SK-N-SH (cell line): ENCODE data around the gene PDE4B. TPM values are rescaled to one million over a fixed set of nuclear protein-coding genes. Genes with fewer than 3 reads are reported as not detected.

ENCODE experiments used
- CTCF ChIA-PET: fragments of 300-600, 350-600 bp; formaldehyde crosslinking; extraction: SDS; loops from one replicate; lab custom pipeline; 2021; lab: Yijun Ruan, JAX
- POLR2A ChIA-PET: fragments of 350-600 bp; sonication (Branson Sonifier 250); formaldehyde crosslinking; extraction: SDS; loops from one replicate; lab custom pipeline; 2020; ENCODE audit warnings: antibody characterized with exemption, inconsistent platforms; lab: Yijun Ruan, JAX
- DNase-seq: peaks from one replicate; pipeline ENCODE4 v3.0.0; 2012
- H2AFZ ChIP-seq: fragments of 200-600 bp; sonication (generic); 2 replicates; pipeline ENCODE4 v1.8.1; 2016; ENCODE audit warnings: antibody characterized with exemption, mild to moderate bottlenecking, low read depth
- H3F3A ChIP-seq: fragments of 200-600 bp; sonication (generic); replicated peaks from 2 replicates; pipeline ENCODE3; 2016; ENCODE audit warnings: antibody characterized with exemption, mild to moderate bottlenecking; ENCODE audit not compliant: insufficient read depth
- H3K27ac ChIP-seq, 2 experiments: fragments of 200-500 bp in 1 of 2; fragments of 200-600 bp in 1 of 2; sonication (Bioruptor generic) in 1 of 2; sonication (generic), shearing (Covaris generic) in 1 of 2; 2 replicates each; pipeline versions ENCODE4 v1.5.1 to v1.6.1; 2014 to 2016; ENCODE audit warnings: low read depth in 2 of 2, inconsistent platforms in 1 of 2, low read length in 1 of 2, mild to moderate bottlenecking in 1 of 2, mixed read lengths in 1 of 2
- H3K27me3 ChIP-seq: fragments of 200-600 bp; sonication (generic), shearing (Covaris generic); 2 replicates; pipeline ENCODE4 v1.6.1; 2016; ENCODE audit warnings: mixed run types; ENCODE audit not compliant: insufficient read depth
- H3K36me3 ChIP-seq, 2 experiments: fragments of 200-500 bp in 1 of 2; fragments of 200-600 bp in 1 of 2; sonication (Bioruptor generic) in 1 of 2; sonication (generic) in 1 of 2; replicated peaks in 1 of 2; 2 replicates each; pipeline versions ENCODE3 to v1.5.1; 2014 to 2016; ENCODE audit warnings: low read length in 1 of 2, mild to moderate bottlenecking in 1 of 2; ENCODE audit not compliant: insufficient read depth in 2 of 2, control insufficient read depth in 1 of 2
- H3K4me1 ChIP-seq, 2 experiments: fragments of 200-500 bp in 1 of 2; fragments of 200-600 bp in 1 of 2; sonication (Bioruptor generic) in 1 of 2; sonication (generic), shearing (Covaris generic) in 1 of 2; 2 replicates each; pipeline versions ENCODE4 v1.5.1 to v1.6.1; 2014 to 2016; ENCODE audit warnings: low read depth in 1 of 2, low read length in 1 of 2, mixed run types in 1 of 2; ENCODE audit not compliant: insufficient read depth in 2 of 2, control insufficient read depth in 1 of 2
- H3K4me2 ChIP-seq: fragments of 200-600 bp; sonication (generic), shearing (Covaris generic); 2 replicates; pipeline ENCODE4 v1.6.1; 2017; ENCODE audit warnings: mixed run types
- H3K4me3 ChIP-seq, 2 experiments: fragments of 200-500 bp in 1 of 2; fragments of 200-600 bp in 1 of 2; sonication (Bioruptor generic) in 1 of 2; sonication (generic), shearing (Covaris generic) in 1 of 2; 2 replicates each; pipeline versions ENCODE4 v1.5.1 to v1.8.1; 2014 to 2016; ENCODE audit warnings: low read depth in 2 of 2, inconsistent platforms in 1 of 2, low read length in 1 of 2, mild to moderate bottlenecking in 1 of 2, mixed read lengths in 1 of 2, moderate library complexity in 1 of 2
- H3K79me2 ChIP-seq: fragments of 200-600 bp; sonication (generic); 2 replicates; pipeline ENCODE4 v1.8.1; 2017; ENCODE audit warnings: mild to moderate bottlenecking; ENCODE audit not compliant: insufficient read depth
- H3K9ac ChIP-seq: fragments of 200-600 bp; sonication (generic); 2 replicates; pipeline ENCODE4 v1.6.1; 2017; ENCODE audit warnings: mixed run types
- H3K9me2 ChIP-seq: fragments of 200-600 bp; sonication (generic); 2 replicates; pipeline ENCODE4 v1.6.1; 2017; ENCODE audit warnings: mixed run types
- H3K9me3 ChIP-seq: fragments of 200-600 bp; sonication (generic); 2 replicates; pipeline ENCODE4 v1.6.1; 2017; ENCODE audit warnings: mixed run types, mild to moderate bottlenecking, moderate library complexity
- H4K20me1 ChIP-seq: fragments of 200-600 bp; sonication (generic); 2 replicates; pipeline ENCODE4 v1.6.1; 2017; ENCODE audit warnings: mild to moderate bottlenecking, mixed run types; ENCODE audit not compliant: insufficient read depth
- CTCF ChIP-seq: fragments of 200-600 bp; sonication (generic); IDR thresholded peaks from 2 replicates; pipeline ENCODE4 v1.6.1; 2017; ENCODE audit warnings: antibody characterized with exemption, mild to moderate bottlenecking, moderate library complexity
- ELF1 ChIP-seq: IDR thresholded peaks from 2 replicates; pipeline ENCODE4 v1.4.0; 2012
- EP300 ChIP-seq, 2 experiments: IDR thresholded peaks; 2 replicates each; pipeline versions ENCODE4 v1.4.0 to v1.6.1; 2012; ENCODE audit warnings: borderline replicate concordance in 1 of 2, low read depth in 1 of 2, low read length in 1 of 2
- EZH2phosphoT487 ChIP-seq: fragments of 200-600 bp; sonication (generic); IDR thresholded peaks from 2 replicates; pipeline ENCODE4 v1.6.1; 2017; ENCODE audit warnings: low read depth, mixed run types, mild to moderate bottlenecking, antibody characterized with exemption, moderate library complexity, borderline replicate concordance
- FOXJ3 ChIP-seq: sonication (generic); formaldehyde crosslinking; IDR thresholded peaks from 2 replicates; pipeline ENCODE4 v1.5.1; 2020; ENCODE audit warnings: mild to moderate bottlenecking, missing genetic modification reagents
- FOXM1 ChIP-seq: IDR thresholded peaks from 2 replicates; pipeline ENCODE4 v1.4.0; 2012; ENCODE audit warnings: low read depth, mild to moderate bottlenecking
- MAX ChIP-seq: IDR thresholded peaks from 2 replicates; pipeline ENCODE4 v1.4.0; 2012; ENCODE audit warnings: low read depth
- MXI1 ChIP-seq: IDR thresholded peaks from 2 replicates; pipeline ENCODE4 v1.6.1; 2012; ENCODE audit warnings: mild to moderate bottlenecking, low read depth, low read length, improper control_type of control experiment
- NRF1 ChIP-seq: IDR thresholded peaks from 2 replicates; pipeline ENCODE4 v1.6.1; 2012; ENCODE audit warnings: low read depth, mild to moderate bottlenecking, low read length
- PBX3 ChIP-seq: IDR thresholded peaks from 2 replicates; pipeline ENCODE4; 2012
- POLR2AphosphoS5 ChIP-seq: IDR thresholded peaks from 2 replicates; pipeline ENCODE4 v1.6.1; 2012; ENCODE audit warnings: low read depth, low read length
- RAD21 ChIP-seq: IDR thresholded peaks from 2 replicates; pipeline ENCODE4 v1.6.1; 2012; ENCODE audit warnings: mild to moderate bottlenecking, low read length
- SIN3A ChIP-seq: IDR thresholded peaks from 2 replicates; pipeline ENCODE4 v1.6.1; 2012; ENCODE audit warnings: low read depth, mild to moderate bottlenecking, low read length, moderate library complexity, borderline replicate concordance
- TEAD4 ChIP-seq: IDR thresholded peaks from 2 replicates; pipeline ENCODE4 v1.4.0; 2012; ENCODE audit warnings: mild to moderate bottlenecking, borderline replicate concordance; ENCODE audit not compliant: insufficient read depth
- YY1 ChIP-seq: IDR thresholded peaks from 2 replicates; pipeline ENCODE4 v1.4.0; 2012; ENCODE audit warnings: low read depth, mild to moderate bottlenecking
- WGBS: methylation state at CpG from one replicate; pipeline ENCODE4 v1.1.6; 2017; ENCODE audit warnings: low lambda C conversion rate; 5-methylcytosine and 5-hydroxymethylcytosine counted together
- polyA plus RNA-seq, 3 experiments: library from polyadenylated mRNA; depleted of rRNA; stranded (reverse); fragments of >200 nt; gene quantifications; 2 replicates each; pipeline ENCODE4 v1.2.3, GENCODE V29; 2012

PDE4B gene
- polyA plus RNA-seq, 1 of the 3 experiments (the other 2 are of a cell fraction), result 1.9 TPM

- TF ChIP-seq CTCF (no peak), NRF1 (no peak), SIN3A (no peak), MXI1 (no peak), YY1 (no peak), RAD21 (no peak), EP300 (IDR thresholded peaks at IDR 0.05; ENCODE audit: borderline replicate concordance in 1 of 2, low read depth in 1 of 2, low read length in 1 of 2) (no peak), POLR2AphosphoS5 (no peak), EZH2phosphoT487 (no peak), MAX (no peak), ELF1 (no peak), FOXM1 (no peak), PBX3 (no peak)
Measured at GRCh38 chr1:65963156-65963888, 170.6 kb downstream of the PDE4B start (continued).

GRCh38 chr1:65964123-65964522 is 171.4 kb downstream of the PDE4B start:
- H3F3A ChIP-seq, result no peaks in the 10 kb centered on the region
- TF ChIP-seq MAX (no peak), RAD21 (no peak), NRF1 (no peak), MXI1 (no peak), EP300 (IDR thresholded peaks at IDR 0.05; ENCODE audit: borderline replicate concordance in 1 of 2, low read depth in 1 of 2, low read length in 1 of 2) (no peak), SIN3A (no peak), TEAD4 (no peak), CTCF (no peak), PBX3 (no peak), YY1 (no peak), FOXJ3 (CRISPR knock-in tag) (no peak)
- H3K27me3 ChIP-seq, result no peaks in the 10 kb centered on the region
- H3K79me2 ChIP-seq, result no peaks in the 10 kb centered on the region
- peaks cover 0 to 8% of the 10 kb centered on the region in 2 experiments; a peak in 2 of 4 replicates for H3K4me1 ChIP-seq
- 79% methylated on average over 2 of the region's 2 CpGs for WGBS
- no peak overlapping the region for H3K9ac ChIP-seq
- no peaks in the 10 kb centered on the region for H3K9me2 ChIP-seq
- H3K4me3 ChIP-seq, result no peak overlapping the region
- H2AFZ ChIP-seq, result no peak overlapping the region
- no peak for DNase-seq
- H3K4me2 ChIP-seq, result no peak overlapping the region
- no peak overlapping the region; a peak in 1 of 4 replicates for H3K27ac ChIP-seq
- ChIA-PET POLR2A (no interaction called here), CTCF (interaction anchor here (2.9 to 12.6 kb wide), 3 partner anchors 29 to 481 kb away, joined by 9 to 318 read pairs (median 20); no protein-coding TSS in a partner anchor)
- H3K9me3 ChIP-seq, result no peaks in the 10 kb centered on the region
- H3K36me3 ChIP-seq, result no peaks in the 10 kb centered on the region
- no peaks in the 10 kb centered on the region for H4K20me1 ChIP-seq
